Liver (tissue), 9 donors: ENCODE data around the gene MT1E. TPM values are rescaled to one million over a fixed set of nuclear protein-coding genes. Genes with fewer than 3 reads are reported as not detected.

ENCODE experiments used
- DNase-seq: peaks from one replicate; pipeline ENCODE4 v3.0.0-alpha.2; 2017; ENCODE audit warnings: low spot score
- H3K27ac ChIP-seq, 2 donors: one replicate each; pipeline ENCODE4 v1.7.0; 2013; ENCODE audit warnings: inconsistent platforms in 2 of 2, low read length in 2 of 2, control low read depth in 1 of 2, low read depth in 1 of 2, mild to moderate bottlenecking in 1 of 2
- H3K27me3 ChIP-seq, 4 donors: one replicate each; pipeline versions ENCODE4 v1.6.1 to v1.7.0; 2013; ENCODE audit warnings: low read length in 3 of 4, inconsistent platforms in 1 of 4, mild to moderate bottlenecking in 1 of 4, moderate library complexity in 1 of 4; ENCODE audit not compliant: control insufficient read depth in 4 of 4, insufficient read depth in 4 of 4
- H3K36me3 ChIP-seq, 4 donors: one replicate each; pipeline versions ENCODE4 v1.6.1 to v1.7.0; 2013; ENCODE audit warnings: low read length in 3 of 4, mild to moderate bottlenecking in 3 of 4, low read depth in 1 of 4, moderate library complexity in 1 of 4; ENCODE audit not compliant: control insufficient read depth in 4 of 4, insufficient read depth in 3 of 4
- H3K4me1 ChIP-seq, 4 donors: one replicate each; pipeline versions ENCODE4 v1.6.1 to v1.7.0; 2013; ENCODE audit warnings: low read length in 3 of 4, mild to moderate bottlenecking in 3 of 4, moderate library complexity in 1 of 4; ENCODE audit not compliant: control insufficient read depth in 4 of 4, insufficient read depth in 4 of 4
- H3K4me3 ChIP-seq, 3 donors: one replicate each; pipeline versions ENCODE4 v1.6.1 to v1.7.0; 2013; ENCODE audit warnings: low read length in 3 of 3, control low read depth in 1 of 3, low read depth in 1 of 3, mild to moderate bottlenecking in 1 of 3
- H3K9ac ChIP-seq, 2 donors: one replicate each; pipeline ENCODE4 v1.7.0; 2013; ENCODE audit warnings: low read length in 2 of 2, mild to moderate bottlenecking in 2 of 2, moderate library complexity in 2 of 2, control low read depth in 1 of 2, low read depth in 1 of 2
- H3K9me3 ChIP-seq, 4 donors: one replicate each; pipeline versions ENCODE4 v1.6.1 to v1.7.0; 2013; ENCODE audit warnings: low read length in 3 of 4; ENCODE audit not compliant: control insufficient read depth in 4 of 4
- EGR1 ChIP-seq, 2 donors: IDR thresholded peaks; 2 replicates each; pipeline ENCODE4 v1.6.1; 2016 to 2018; ENCODE audit warnings: antibody characterized with exemption in 2 of 2, low read depth in 2 of 2
- FOXA1 ChIP-seq: IDR thresholded peaks from 2 replicates; pipeline ENCODE4 v1.6.1; 2016; ENCODE audit warnings: antibody characterized with exemption
- FOXA2 ChIP-seq: IDR thresholded peaks from 2 replicates; pipeline ENCODE4 v1.6.1; 2016; ENCODE audit warnings: antibody characterized with exemption
- GABPA ChIP-seq, 2 donors: IDR thresholded peaks in 1 of 2; conservative IDR thresholded peaks in 1 of 2; 2 replicates each; pipeline ENCODE4 v1.6.1; 2016; ENCODE audit warnings: antibody characterized with exemption in 2 of 2, mild to moderate bottlenecking in 1 of 2, moderate library complexity in 1 of 2
- HNF4A ChIP-seq, 2 donors: conservative IDR thresholded peaks; 2 replicates each; pipeline ENCODE4 v1.6.1; 2016; ENCODE audit warnings: antibody characterized with exemption in 2 of 2, mild to moderate bottlenecking in 2 of 2
- HNF4G ChIP-seq: IDR thresholded peaks from 2 replicates; pipeline ENCODE4 v1.6.1; 2016; ENCODE audit warnings: antibody characterized with exemption
- JUND ChIP-seq, 2 donors: IDR thresholded peaks; 2 replicates each; pipeline ENCODE4 v1.6.1; 2016; ENCODE audit warnings: antibody characterized with exemption in 2 of 2
- NR2F2 ChIP-seq: IDR thresholded peaks from 2 replicates; pipeline ENCODE4 v1.6.1; 2016; ENCODE audit warnings: antibody characterized with exemption
- RAD21 ChIP-seq, 2 donors: IDR thresholded peaks; 2 replicates each; pipeline ENCODE4 v1.6.1; 2016; ENCODE audit warnings: antibody characterized with exemption in 2 of 2, mild to moderate bottlenecking in 2 of 2
- SP1 ChIP-seq: IDR thresholded peaks from 2 replicates; pipeline ENCODE4 v1.6.1; 2018; ENCODE audit warnings: antibody characterized with exemption, mild to moderate bottlenecking
- TAF1 ChIP-seq: conservative IDR thresholded peaks from 2 replicates; pipeline ENCODE4 v1.6.1; 2016; ENCODE audit warnings: antibody characterized with exemption, mild to moderate bottlenecking
- YY1 ChIP-seq: IDR thresholded peaks from 2 replicates; pipeline ENCODE4 v1.6.1; 2016; ENCODE audit warnings: antibody characterized with exemption, mild to moderate bottlenecking
- ZBTB33 ChIP-seq: IDR thresholded peaks from 2 replicates; pipeline ENCODE4 v1.6.1; 2016; ENCODE audit warnings: antibody characterized with exemption
- WGBS: extraction: QIAGEN DNeasy Blood & Tissue Kit; methylation state at CpG from one replicate; pipeline ENCODE4 v1.1.7; 2013; 5-methylcytosine and 5-hydroxymethylcytosine counted together
- polyA plus RNA-seq, 2 donors: library from polyadenylated mRNA; stranded (reverse) in 1 of 2; unstranded in 1 of 2; fragments of 200-250 nt in 1 of 2; fragments of >200 nt in 1 of 2; fragmentation: Nextera tagmentation in 1 of 2; extraction: Ambion mirVana in 1 of 2; gene quantifications; one replicate each; pipeline versions ENCODE4 v1.2.1 to v1.2.3, GENCODE V29; 2013 to 2015
- total RNA-seq, 2 donors: library from RNA; depleted of rRNA; stranded (reverse); fragments of >200 nt; gene quantifications; one replicate each; pipeline ENCODE4 v1.2.3, GENCODE V29; 2014
- TF ChIP-seq, protein P1 (sequence below): fragments of 150-350 bp; IDR thresholded peaks from 2 replicates; pipeline ENCODE4 v1.5.1; 2017; ENCODE audit warnings: improper control_type of control experiment, low read depth, low read length; ENCODE audit not compliant: missing input control
- TF ChIP-seq, protein P2 (sequence below): IDR thresholded peaks from 2 replicates; pipeline ENCODE4 v1.6.1; 2016; ENCODE audit warnings: antibody characterized with exemption, mild to moderate bottlenecking
- TF ChIP-seq, protein P3 (sequence below): IDR thresholded peaks from 2 replicates; pipeline ENCODE4 v1.6.1; 2016; ENCODE audit warnings: antibody characterized with exemption
- donor health status: healthy.
- donor health status: healthy.
- donor health status: healthy.
- donor health status: healthy.
- donor health status: healthy.

MT1E gene
- total and polyA plus RNA-seq, 4 donors: 206 to 1,831 (median 808) TPM

- H3K4me1 ChIP-seq: peaks cover 5 to 35% (median 18%) of the 10 kb centered on the region in 4 donors
- no peaks in the 10 kb centered on the region for H3K9me3 ChIP-seq
- no peaks in the 10 kb centered on the region for H3K36me3 ChIP-seq
- H3K9ac ChIP-seq: no peak overlapping the region
- no peaks in the 10 kb centered on the region for H3K27me3 ChIP-seq
- H3K4me3 ChIP-seq: no peak overlapping the region
- H3K27ac ChIP-seq: no peak overlapping the region
- TF ChIP-seq FOXA1 (no peak), NR2F2 (no peak), RAD21 (IDR thresholded peaks at IDR 0.05) (no peak), SP1 (no peak), HNF4G (no peak), YY1 (no peak), EGR1 (IDR thresholded peaks at IDR 0.05; ENCODE audit: low read depth in 2 of 2) (no peak), TAF1 (no peak), JUND (IDR thresholded peaks at IDR 0.05) (no peak), ZBTB33 (no peak), GABPA (IDR thresholded peaks at IDR 0.05 in 1 of 2, conservative IDR thresholded peaks at IDR 0.05 in 1 of 2) (no peak), FOXA2 (no peak), HNF4A (conservative IDR thresholded peaks at IDR 0.05) (no peak)
- TF ChIP-seq, protein P1, sequence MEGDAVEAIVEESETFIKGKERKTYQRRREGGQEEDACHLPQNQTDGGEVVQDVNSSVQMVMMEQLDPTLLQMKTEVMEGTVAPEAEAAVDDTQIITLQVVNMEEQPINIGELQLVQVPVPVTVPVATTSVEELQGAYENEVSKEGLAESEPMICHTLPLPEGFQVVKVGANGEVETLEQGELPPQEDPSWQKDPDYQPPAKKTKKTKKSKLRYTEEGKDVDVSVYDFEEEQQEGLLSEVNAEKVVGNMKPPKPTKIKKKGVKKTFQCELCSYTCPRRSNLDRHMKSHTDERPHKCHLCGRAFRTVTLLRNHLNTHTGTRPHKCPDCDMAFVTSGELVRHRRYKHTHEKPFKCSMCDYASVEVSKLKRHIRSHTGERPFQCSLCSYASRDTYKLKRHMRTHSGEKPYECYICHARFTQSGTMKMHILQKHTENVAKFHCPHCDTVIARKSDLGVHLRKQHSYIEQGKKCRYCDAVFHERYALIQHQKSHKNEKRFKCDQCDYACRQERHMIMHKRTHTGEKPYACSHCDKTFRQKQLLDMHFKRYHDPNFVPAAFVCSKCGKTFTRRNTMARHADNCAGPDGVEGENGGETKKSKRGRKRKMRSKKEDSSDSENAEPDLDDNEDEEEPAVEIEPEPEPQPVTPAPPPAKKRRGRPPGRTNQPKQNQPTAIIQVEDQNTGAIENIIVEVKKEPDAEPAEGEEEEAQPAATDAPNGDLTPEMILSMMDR: no peak
- TF ChIP-seq, protein P2, sequence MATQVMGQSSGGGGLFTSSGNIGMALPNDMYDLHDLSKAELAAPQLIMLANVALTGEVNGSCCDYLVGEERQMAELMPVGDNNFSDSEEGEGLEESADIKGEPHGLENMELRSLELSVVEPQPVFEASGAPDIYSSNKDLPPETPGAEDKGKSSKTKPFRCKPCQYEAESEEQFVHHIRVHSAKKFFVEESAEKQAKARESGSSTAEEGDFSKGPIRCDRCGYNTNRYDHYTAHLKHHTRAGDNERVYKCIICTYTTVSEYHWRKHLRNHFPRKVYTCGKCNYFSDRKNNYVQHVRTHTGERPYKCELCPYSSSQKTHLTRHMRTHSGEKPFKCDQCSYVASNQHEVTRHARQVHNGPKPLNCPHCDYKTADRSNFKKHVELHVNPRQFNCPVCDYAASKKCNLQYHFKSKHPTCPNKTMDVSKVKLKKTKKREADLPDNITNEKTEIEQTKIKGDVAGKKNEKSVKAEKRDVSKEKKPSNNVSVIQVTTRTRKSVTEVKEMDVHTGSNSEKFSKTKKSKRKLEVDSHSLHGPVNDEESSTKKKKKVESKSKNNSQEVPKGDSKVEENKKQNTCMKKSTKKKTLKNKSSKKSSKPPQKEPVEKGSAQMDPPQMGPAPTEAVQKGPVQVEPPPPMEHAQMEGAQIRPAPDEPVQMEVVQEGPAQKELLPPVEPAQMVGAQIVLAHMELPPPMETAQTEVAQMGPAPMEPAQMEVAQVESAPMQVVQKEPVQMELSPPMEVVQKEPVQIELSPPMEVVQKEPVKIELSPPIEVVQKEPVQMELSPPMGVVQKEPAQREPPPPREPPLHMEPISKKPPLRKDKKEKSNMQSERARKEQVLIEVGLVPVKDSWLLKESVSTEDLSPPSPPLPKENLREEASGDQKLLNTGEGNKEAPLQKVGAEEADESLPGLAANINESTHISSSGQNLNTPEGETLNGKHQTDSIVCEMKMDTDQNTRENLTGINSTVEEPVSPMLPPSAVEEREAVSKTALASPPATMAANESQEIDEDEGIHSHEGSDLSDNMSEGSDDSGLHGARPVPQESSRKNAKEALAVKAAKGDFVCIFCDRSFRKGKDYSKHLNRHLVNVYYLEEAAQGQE: no peak
- TF ChIP-seq, protein P3, sequence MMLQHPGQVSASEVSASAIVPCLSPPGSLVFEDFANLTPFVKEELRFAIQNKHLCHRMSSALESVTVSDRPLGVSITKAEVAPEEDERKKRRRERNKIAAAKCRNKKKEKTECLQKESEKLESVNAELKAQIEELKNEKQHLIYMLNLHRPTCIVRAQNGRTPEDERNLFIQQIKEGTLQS: no peak
- WGBS: 2% methylated on average over 1 of the region's 1 CpG
- no peak for DNase-seq
Observed at GRCh38 chr16:56645838-56646237, 20.3 kb downstream of the MT1E start.
